ENCODE measurements around the gene TNIK.

Gene TNIK

GRCh38 chr3:171257251-171258203, 202.7 kb downstream of the TNIK start:
- in situ Hi-C loops (cut with MboI; ENCODE audit: low sequenced_read_pairs, unreplicated experiment): no loop called here
- DNase-seq (ENCODE audit: low spot score): no peak
- no peak for TF ChIP-seq CTCF (IDR thresholded peaks at IDR 0.05; ENCODE audit: borderline replicate concordance, control extremely low read depth, extremely low read depth, insufficient read depth, missing control alignments)

GRCh38 chr3:171256445-171257250, 203.6 kb downstream of the TNIK start:
- TF ChIP-seq CTCF (IDR thresholded peaks at IDR 0.05; ENCODE audit: borderline replicate concordance, control extremely low read depth, extremely low read depth, insufficient read depth, missing control alignments): no peak
- in situ Hi-C loops (cut with MboI; ENCODE audit: low sequenced_read_pairs, unreplicated experiment): no loop called here
- DNase-seq (ENCODE audit: low spot score): no peak

GRCh38 chr3:171255236-171255806, 204.9 kb downstream of the TNIK start:
- peak; percentile 38 for DNase-seq (ENCODE audit: low spot score)
- no peak for TF ChIP-seq CTCF (IDR thresholded peaks at IDR 0.05; ENCODE audit: borderline replicate concordance, control extremely low read depth, extremely low read depth, insufficient read depth, missing control alignments)
- in situ Hi-C loops (cut with MboI; ENCODE audit: low sequenced_read_pairs, unreplicated experiment): no loop called here

- in situ Hi-C loops (cut with MboI; ENCODE audit: low sequenced_read_pairs, unreplicated experiment): no loop called here
- no peak for TF ChIP-seq CTCF (IDR thresholded peaks at IDR 0.05; ENCODE audit: borderline replicate concordance, control extremely low read depth, extremely low read depth, insufficient read depth, missing control alignments)
Measured at GRCh38 chr3:171254315-171254714, 205.9 kb downstream of the TNIK start.

GRCh38 chr3:171251835-171252234, 208.4 kb downstream of the TNIK start:
- TF ChIP-seq CTCF (IDR thresholded peaks at IDR 0.05; ENCODE audit: borderline replicate concordance, control extremely low read depth, extremely low read depth, insufficient read depth, missing control alignments): no peak
- DNase-seq (ENCODE audit: low spot score): no peak
- in situ Hi-C loops (cut with MboI; ENCODE audit: low sequenced_read_pairs, unreplicated experiment): no loop called here

More at GRCh38 chr3:171254315-171254714, 205.9 kb downstream of the TNIK start:
- DNase-seq (ENCODE audit: low spot score): no peak

GRCh38 chr3:171250444-171250843, 209.8 kb downstream of the TNIK start:
- in situ Hi-C loops (cut with MboI; ENCODE audit: low sequenced_read_pairs, unreplicated experiment): no loop called here
- no peak for TF ChIP-seq CTCF (IDR thresholded peaks at IDR 0.05; ENCODE audit: borderline replicate concordance, control extremely low read depth, extremely low read depth, insufficient read depth, missing control alignments)

More at GRCh38 chr3:171250444-171250843, 209.8 kb downstream of the TNIK start:
- no peak for DNase-seq (ENCODE audit: low spot score)

Data from GM13976 (cell line).